HL-60 (cell line): ENCODE measurements around the gene KIF26B.

Experiments
- TF ChIP-seq, protein P1 (sequence below): IDR thresholded peaks from one replicate; pipeline ENCODE4 v1.5.1; 2011; ENCODE audit warnings: low read length, control low read depth, inconsistent platforms; ENCODE audit not compliant: insufficient read depth
- TF ChIP-seq, protein P2 (sequence below): IDR thresholded peaks from 2 replicates; pipeline ENCODE4 v1.6.1; 2012; ENCODE audit warnings: low read depth; ENCODE audit not compliant: insufficient replicate concordance

GRCh38 chr1:245412306-245412705, 257.5 kb downstream of the KIF26B start:
- TF ChIP-seq, protein P1, sequence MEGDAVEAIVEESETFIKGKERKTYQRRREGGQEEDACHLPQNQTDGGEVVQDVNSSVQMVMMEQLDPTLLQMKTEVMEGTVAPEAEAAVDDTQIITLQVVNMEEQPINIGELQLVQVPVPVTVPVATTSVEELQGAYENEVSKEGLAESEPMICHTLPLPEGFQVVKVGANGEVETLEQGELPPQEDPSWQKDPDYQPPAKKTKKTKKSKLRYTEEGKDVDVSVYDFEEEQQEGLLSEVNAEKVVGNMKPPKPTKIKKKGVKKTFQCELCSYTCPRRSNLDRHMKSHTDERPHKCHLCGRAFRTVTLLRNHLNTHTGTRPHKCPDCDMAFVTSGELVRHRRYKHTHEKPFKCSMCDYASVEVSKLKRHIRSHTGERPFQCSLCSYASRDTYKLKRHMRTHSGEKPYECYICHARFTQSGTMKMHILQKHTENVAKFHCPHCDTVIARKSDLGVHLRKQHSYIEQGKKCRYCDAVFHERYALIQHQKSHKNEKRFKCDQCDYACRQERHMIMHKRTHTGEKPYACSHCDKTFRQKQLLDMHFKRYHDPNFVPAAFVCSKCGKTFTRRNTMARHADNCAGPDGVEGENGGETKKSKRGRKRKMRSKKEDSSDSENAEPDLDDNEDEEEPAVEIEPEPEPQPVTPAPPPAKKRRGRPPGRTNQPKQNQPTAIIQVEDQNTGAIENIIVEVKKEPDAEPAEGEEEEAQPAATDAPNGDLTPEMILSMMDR: no peak
- TF ChIP-seq, protein P2, sequence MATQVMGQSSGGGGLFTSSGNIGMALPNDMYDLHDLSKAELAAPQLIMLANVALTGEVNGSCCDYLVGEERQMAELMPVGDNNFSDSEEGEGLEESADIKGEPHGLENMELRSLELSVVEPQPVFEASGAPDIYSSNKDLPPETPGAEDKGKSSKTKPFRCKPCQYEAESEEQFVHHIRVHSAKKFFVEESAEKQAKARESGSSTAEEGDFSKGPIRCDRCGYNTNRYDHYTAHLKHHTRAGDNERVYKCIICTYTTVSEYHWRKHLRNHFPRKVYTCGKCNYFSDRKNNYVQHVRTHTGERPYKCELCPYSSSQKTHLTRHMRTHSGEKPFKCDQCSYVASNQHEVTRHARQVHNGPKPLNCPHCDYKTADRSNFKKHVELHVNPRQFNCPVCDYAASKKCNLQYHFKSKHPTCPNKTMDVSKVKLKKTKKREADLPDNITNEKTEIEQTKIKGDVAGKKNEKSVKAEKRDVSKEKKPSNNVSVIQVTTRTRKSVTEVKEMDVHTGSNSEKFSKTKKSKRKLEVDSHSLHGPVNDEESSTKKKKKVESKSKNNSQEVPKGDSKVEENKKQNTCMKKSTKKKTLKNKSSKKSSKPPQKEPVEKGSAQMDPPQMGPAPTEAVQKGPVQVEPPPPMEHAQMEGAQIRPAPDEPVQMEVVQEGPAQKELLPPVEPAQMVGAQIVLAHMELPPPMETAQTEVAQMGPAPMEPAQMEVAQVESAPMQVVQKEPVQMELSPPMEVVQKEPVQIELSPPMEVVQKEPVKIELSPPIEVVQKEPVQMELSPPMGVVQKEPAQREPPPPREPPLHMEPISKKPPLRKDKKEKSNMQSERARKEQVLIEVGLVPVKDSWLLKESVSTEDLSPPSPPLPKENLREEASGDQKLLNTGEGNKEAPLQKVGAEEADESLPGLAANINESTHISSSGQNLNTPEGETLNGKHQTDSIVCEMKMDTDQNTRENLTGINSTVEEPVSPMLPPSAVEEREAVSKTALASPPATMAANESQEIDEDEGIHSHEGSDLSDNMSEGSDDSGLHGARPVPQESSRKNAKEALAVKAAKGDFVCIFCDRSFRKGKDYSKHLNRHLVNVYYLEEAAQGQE: no peak
